Stimulated activated CD8-positive, alpha-beta memory T cell treated with anti-CD3 and anti-CD28 coated beads, Interleukin-4, amount 100 ng/mL, for 24 hours (primary cell): ENCODE data around the gene CARD19.

Source experiments
- DNase-seq: peaks from one replicate; pipeline ENCODE4 v3.0.0-alpha.2; 2020; ENCODE audit warnings: low read depth

Gene CARD19, protein sequence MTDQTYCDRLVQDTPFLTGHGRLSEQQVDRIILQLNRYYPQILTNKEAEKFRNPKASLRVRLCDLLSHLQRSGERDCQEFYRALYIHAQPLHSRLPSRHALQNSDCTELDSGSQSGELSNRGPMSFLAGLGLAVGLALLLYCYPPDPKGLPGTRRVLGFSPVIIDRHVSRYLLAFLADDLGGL

GRCh38 chr9:93096131-93096802, at the start of gene CARD19:
Gene CARD19 (plus strand): TSS chr9:93096217. CDS start chr9:93096346, 129 bp downstream.
- no peak for DNase-seq

GRCh38 chr9:93048566-93049448, 47.2 kb upstream of the CARD19 start:
- DNase-seq, result no peak

DNA sequence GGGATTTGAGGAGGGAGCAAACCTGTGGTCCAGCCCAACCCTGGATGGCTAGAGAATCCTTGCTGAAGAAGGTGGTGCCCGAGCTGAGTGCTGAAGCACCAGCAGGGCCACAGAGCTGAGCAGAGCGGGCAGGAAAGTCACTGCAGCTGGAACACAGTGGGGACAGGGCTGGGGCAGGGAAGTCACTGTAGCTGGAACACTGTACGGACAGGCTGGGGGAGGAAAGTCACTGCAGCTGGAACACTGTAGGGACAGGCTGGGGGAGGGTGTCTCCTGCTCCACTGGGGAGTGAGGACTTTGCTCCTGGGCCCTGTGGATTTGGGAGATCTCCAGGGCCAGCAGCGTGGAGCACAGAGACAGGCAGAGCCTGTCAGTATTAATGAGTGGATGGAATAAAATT, 46.5 kb upstream of the CARD19 start:
- no peak for DNase-seq

- no peak for DNase-seq
Observed at GRCh38 chr9:93050231-93050630, 45.8 kb upstream of the CARD19 start.

DNA sequence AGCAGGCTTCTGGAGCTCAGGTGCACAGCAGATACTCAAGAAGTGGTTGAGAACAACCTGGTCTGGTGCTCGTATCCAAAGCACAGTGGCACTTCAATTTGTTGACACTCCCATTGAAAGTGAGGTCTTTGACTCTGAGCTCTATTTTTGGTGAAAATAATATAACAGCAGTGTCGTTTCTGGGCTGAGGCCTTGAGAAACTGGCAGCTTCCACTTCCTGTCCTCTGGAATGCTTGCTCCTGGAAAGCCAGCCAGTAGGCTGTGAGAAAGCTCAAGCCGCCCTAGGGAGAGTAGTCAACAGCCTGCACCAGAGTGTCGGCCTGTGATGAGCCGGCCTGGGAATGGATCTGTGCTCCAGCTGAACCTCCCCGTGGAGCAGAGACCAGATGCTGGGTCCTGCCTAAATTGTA, 44.3 kb upstream of the CARD19 start:
- DNase-seq, result no peak

DNA sequence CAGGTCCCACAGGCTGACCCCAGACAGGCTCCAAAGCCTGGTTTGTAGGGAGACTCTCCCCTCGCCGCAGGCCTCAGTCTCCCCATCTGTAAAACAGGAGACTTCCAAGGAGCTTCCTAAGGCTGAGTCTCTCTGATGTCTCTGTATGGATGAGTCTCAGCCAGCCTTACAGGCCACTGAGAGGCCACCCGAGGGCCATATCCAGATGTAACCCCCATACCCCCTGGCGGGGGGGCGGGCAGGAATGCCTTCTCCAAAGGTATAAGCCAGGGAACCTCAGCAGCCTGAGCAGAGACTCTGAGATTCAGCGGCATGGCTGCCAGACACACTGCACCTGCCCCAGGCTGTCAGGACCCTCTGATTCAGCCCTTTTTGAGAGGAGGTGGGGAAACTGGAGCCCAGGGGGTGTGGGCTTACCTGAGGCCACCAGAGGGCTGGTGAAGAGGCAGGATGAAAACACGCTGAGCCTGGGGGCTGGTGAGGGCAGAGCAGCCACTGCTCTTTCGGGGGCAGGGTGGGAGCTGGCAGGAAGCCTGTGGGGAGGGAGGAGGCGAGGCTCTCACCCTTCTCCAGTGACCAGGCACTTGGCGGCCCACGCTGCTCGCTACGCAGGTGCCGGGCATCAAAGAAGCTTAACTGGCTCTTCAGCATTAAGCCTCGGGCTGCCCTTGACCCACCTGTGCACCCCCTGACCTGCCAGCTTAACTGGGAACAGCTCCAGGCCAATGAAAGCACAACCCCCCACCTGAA, 43.1 kb upstream of the CARD19 start:
- DNase-seq, result no peak

DNA sequence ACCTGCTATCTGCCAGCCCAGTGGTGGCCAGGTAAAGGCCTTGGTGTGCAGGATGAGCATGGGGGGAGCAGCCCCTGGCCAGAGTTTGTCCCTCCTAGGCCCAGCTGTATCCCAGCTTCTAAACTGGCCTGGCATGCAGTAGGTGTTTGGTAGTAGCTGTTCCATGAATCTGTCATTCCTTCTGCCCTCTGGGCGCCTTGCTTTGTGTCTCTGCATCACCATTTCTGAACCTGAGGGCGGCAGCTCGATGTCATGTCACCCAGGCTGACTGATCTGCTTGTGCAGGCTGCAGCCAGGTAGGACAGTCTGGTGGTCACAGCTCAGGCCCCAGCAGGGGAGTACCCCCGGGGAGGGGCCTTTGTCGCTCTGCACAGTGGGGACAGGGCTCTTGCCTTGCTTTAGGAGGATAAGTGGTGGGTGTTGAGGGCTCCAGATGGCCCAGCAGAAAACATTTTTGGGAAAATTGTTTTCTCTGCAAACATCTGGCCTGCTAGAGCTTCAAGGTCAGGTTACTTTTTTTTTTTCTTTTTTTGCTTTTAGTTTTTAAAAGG, 42.2 kb upstream of the CARD19 start:
- DNase-seq, result no peak

GRCh38 chr9:93054758-93055704, 41.0 kb upstream of the CARD19 start:
- no peak for DNase-seq

GRCh38 chr9:93057042-93057702, 38.8 kb upstream of the CARD19 start:
- no peak for DNase-seq

- DNase-seq, result no peak
Observed at GRCh38 chr9:93057703-93058354, 38.2 kb upstream of the CARD19 start.

DNA sequence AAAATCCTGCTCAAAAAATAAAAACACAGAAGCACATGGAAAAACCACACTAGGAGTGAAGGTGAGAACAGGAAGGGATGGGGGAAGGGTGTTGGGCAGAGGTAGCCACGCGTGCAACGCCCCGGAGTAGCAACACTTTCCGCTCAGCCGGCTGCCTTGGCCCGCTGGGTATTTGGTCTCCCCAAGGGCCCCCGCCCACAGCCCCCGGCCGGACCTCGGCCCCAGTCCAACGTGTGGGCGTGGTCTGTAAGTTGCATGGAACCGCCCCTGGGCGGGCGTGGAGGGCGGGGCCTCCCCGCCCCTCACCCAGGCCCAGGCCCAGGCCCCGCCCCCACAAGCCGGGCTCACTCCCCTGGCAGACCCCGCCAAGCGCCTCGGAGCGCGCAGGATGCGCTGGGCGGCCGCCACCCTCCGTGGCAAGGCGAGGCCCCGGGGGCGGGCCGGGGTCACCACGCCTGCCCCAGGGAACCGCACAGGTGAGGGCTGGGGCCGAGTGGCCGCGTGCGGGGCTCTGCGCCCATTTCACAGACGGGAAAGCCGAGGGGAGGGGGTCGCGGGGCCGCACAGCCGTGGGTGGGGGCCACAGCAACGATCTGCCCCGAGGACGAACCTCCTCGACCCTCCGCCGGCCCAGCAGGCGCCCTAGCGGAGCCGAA, 37.5 kb upstream of the CARD19 start, which contains the start of gene SUSD3:
TSS of gene SUSD3 (plus strand) at position 347 of the 656 bp plus-strand sequence. CDS start at position 389, 42 bp downstream.
- DNase-seq, result peak; percentile 52

GRCh38 chr9:93059011-93059714, 36.9 kb upstream of the CARD19 start:
- no peak for DNase-seq

DNA sequence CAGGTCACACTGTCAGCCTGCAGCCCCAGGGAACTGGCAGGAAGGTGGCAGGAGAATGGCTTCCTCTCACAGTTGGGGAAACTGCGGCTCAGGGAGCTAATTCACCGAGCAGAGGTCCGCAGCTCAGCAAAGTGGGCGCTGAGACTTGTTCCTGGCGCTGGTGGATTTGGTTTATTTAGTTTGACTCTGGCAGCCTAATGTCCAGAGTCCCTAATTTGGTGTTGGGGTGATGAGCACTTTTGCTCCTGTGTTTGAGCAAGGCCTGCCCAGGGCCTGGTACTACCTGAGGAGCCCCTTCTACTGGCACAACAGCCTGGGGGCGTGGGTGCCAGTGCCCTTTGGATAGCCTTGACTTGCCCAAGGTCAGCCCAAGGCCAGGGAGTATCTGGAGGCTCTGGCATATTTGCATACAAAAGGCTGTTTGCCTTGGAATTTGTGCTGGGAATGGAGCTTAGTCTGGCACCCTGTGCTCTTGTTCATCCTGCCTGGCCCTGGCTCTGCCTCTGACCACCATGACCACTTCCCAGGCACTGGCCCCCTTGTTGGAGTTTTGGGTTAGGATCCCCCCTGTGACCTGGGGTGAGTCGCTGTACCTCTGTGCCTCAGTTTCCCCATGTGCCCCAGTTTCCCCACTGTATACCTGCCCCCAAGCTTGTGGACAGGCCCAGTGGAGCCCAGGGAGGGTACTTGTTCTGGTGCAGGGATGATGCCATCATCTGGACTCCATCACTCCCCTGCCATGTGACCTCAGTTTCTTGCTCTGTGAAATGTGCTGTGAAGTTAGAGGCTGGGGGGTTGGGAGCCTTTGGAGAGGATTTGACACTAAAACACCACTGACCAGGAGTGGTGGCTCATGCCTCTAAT, 36.1 kb upstream of the CARD19 start:
- DNase-seq, result no peak

DNA sequence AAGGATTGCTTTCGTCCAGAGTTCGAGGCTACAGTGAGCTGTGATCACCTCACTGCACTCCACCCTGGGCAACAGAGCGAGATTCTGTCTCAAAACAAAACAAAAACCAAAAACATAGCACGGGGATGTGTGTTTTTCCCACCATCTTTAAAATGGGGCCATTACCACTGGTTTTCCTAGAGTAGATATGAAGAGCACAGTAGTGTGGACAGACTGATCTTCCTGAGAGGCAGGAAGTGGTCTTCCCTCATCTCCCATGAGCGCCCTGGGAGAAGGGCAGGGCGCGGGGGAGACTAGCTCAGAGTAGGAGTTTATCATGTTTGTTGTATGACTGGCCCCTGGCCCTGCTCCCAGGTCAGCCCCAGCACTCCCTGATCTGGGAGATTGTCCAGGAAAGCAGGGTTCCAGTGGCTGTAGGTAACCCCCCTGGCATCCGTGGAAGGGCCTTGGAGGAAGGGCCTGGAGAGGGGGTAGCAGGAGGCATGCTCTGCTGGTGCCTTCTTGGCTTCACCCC, 35.2 kb upstream of the CARD19 start:
- DNase-seq, result no peak

DNA sequence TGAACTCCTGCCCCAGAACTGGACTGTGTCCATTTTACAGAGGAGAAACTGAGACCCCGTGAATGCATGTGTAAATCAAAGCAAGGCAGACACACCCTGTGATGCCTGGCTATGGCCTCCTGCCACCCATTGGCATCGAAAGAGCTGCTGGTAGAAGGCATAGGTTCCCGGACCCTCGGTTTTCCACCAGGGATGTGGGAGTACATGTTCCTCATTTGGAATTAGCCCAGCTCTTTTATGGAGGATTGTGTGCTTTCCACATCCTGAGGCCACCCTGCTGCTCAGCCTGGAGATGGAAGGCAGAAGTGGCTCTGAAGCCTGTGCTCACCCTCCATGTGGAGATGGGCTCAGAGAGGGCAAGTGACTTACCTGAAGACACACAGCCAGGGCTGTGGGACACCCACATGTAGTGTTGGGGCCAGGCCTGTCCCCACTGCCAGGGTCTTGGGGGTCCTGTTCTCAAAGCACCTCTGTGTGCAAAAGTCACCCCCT, 34.7 kb upstream of the CARD19 start:
- DNase-seq, result no peak

DNA sequence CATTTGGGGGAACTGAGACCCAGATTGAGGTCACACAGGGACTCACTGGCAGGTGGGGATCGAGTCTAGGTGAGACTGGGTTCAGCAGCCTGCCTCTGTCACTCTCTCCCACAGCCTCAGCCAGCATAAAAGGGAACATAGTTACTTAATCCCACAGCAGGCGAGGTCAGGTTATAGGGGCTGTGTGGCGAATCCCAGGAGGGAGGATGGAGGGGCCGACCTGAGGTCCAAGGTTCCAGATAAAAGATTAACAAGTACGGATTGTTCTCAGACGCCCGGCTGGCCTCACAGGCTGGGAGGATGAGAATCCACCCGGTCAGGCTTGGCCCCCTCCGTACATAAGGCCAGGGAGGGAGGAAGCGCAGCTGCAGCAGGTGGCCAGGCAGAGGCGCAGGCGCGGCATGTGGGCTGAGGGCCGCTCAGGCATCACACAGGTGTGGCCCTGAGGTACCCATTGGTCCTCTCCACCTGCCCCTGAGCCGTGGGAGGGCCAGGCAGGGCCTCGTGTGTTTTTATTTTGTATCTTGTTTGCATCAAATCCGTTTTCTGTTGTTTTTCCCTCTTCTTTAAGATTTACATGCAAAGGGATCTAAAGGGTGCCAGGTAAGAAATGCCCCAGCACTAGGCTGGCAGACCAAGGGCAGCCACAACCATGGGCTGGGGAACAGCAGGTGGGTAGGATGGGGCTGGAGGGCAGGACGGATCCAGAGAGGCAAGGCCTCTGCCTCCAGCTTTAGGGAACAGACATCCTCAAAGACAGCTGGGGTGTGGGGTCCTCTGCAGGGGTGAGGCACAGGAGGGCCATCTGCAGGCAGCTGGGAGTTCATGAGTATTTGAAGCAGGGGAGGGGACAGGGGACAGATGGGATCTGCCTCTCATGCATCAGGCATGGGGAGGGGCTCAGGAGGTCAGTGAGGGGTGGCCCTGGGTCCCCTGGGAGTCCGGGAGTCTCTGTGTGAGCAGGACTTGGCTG, 33.9 kb upstream of the CARD19 start:
- DNase-seq, result no peak
